Measurements from ENCODE around the gene USP36.
"Not testable (repeated sequence)": the region's sequence is repeated elsewhere in the genome, so short reads cannot be mapped to it uniquely, and the experiment has no call there.

USP36 gene

DNA sequence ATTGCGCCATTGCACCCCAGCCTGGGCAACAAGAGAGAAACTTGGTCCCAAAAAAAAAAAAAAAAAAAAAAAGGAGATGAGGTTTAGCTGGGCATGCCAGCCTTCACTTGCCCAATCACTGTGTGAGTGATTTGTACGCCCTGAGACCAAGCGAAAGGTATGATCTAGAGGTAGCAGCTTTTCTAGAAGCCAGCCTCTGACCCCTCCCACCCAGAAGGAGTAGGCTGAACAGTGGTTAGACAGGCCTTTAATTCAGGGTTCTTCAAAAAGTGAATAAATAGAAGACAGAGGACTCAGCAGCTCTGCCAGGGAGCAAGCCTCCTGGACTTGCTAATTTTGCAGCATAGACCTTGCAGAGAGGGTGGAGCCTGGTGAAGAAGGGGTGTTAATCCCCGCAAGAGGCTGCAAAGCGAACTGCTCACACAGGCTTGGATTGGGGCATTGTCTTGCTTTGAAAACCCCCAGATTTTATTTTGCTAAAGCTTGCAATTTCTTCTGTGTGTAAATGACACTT, 51.4 kb downstream of the USP36 start:
- DNase-seq = no peak

GRCh38 chr17:78788451-78788850, 52.2 kb downstream of the USP36 start:
- DNase-seq = no peak

GRCh38 chr17:78787444-78787843, 53.2 kb downstream of the USP36 start:
- no peak for DNase-seq

- no peak for DNase-seq
Measured at GRCh38 chr17:78785663-78786057, 55.0 kb downstream of the USP36 start.

DNA sequence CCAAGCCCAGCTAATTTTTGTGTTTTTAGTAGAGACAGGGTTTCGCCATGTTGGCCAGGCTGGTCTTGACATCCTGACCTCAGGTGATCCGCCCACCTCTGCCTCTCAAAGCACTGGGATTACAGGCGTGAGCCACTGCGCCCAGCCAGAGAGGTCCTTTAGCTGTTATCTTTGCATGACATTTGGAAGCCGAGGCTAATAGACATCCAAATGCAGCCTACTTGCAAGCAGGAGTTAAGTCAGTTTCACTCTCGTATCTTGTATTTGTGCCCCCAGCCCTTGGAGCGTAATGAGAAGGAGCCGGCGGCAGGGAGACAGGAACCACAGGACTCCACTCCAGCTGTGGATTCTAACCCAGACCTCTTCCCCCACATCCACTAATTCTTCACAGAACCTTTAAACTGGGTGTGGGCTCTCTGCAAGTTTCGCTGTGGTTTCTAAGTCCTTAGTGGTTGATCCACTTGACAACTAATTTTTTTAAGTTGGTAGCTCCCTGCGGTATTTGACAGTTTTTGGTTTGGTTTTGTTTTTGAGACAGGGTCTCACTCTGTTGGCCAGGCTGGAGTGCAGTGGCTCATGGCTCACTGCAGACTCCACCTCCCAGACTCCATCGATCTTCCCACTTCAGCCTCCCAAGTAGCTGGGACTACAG, 55.5 kb downstream of the USP36 start:
- DNase-seq = peak in 1 of 2 donors; percentile 38

DNA sequence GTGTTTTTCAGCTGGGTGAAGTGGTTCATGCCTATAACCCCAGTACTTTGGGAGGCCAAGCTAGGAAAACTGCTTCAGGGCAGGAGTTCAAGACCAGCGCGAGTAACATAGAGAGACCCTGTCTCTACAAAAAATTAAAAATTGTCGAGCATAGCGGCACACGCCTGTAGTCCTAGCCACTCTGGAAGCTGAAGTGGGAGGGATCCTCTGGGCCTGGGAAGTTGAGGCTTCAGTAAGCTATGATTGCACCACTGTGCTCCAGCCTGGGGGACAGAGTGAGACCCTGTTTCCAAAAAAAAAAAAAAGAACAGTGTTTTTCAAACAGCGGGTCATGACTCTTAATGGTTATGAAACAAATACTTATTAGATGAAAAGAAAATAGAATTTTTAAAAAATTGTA, 56.3 kb downstream of the USP36 start:
- DNase-seq = no peak

- no peak for DNase-seq
Measured at GRCh38 chr17:78783711-78784324, 56.8 kb downstream of the USP36 start.

DNA sequence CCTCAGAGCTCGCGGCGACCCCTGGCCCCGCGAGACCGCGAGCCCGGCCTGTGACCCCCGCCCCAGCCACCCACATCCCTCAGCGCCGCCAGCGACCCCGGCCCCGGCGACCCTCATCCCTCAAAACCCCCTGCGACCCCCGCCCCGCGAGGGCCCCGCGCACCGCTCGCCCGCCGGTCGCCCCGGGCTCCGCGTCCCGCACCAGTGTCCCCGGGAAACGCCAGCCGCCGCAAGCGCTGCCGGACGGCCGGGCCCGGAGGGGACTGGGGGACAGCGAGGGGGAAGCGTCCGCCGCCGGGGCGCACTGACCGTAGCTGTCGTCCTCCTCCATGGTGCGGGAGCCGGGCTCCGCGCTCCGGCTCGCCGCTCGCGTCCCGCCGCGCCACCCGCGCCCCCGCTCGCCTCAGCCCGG, 58.7 kb downstream of the USP36 start, which contains the start of gene CYTH1:
Gene CYTH1, minus strand, starts transcription at position 381 of the 412 bp plus-strand sequence. Its CDS starts 50 bp downstream, at position 331.
- no peak for DNase-seq

GRCh38 chr17:78781104-78781892, 59.3 kb downstream of the USP36 start:
- DNase-seq = peak; percentile 48 to 50

DNA sequence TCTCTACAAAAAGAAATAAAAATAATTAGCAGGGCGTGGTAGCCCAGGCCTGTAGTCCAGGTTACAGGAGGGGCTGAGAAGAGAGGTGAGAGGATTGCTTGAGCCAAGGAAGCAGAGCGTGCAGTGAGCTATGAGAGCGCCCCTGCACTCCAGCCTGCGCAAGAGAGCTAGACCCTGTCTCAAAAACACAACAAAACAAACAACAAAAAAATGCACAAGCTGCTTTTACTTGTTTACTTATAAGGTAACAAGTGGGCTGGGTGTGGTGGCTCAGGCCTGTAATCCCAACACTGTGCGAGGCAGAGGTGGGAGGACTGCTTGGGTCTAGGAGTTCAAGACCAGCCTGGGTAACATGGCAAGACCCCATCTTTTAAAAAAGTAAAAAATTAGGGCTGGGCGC, 60.3 kb downstream of the USP36 start:
- DNase-seq = peak in 1 of 2 donors; percentile 42

DNA sequence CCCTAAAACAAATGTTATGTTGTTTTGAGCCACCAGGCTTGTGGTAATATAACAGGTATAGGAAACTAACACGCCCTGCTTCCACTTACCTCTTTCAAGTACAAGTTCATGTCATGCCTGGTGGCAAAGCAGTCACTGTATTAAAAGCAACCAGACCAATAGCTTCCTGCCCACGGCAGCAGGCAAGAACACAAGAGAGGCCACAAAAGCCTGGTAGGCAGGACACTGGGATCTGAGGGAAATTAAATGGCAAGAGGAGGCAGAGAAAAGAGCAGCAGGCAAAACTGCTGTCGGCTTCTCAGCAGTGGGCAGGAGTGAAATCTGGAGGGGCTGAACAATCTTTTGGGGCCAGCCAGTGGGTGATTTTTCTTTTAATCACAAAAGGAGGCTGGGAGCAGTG, 60.8 kb downstream of the USP36 start:
- DNase-seq = peak; percentile 78 to 83

- not testable (repeated sequence) for DNase-seq
Measured at GRCh38 chr17:78779286-78779651, 61.3 kb downstream of the USP36 start.

DNA sequence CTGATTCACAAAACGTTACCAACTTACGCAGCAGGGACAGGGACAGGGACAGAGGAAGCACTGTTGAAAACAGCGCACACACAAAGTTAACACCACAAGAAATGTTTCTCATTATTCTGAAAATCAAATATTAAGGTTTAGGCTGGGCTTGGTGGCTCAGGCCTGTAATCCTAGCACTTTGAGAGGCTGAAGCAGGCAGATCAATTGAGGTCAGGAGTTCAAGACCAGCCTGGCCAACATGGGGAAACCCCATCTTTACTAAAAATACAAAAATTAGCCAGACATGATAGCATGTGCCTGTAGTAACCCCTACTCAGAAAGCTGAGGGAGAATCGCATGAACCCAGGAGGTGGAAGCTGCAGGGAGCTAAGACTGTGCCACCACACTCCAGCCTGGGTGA, 62.7 kb downstream of the USP36 start:
- peak; percentile 49 to 60 for DNase-seq

DNA sequence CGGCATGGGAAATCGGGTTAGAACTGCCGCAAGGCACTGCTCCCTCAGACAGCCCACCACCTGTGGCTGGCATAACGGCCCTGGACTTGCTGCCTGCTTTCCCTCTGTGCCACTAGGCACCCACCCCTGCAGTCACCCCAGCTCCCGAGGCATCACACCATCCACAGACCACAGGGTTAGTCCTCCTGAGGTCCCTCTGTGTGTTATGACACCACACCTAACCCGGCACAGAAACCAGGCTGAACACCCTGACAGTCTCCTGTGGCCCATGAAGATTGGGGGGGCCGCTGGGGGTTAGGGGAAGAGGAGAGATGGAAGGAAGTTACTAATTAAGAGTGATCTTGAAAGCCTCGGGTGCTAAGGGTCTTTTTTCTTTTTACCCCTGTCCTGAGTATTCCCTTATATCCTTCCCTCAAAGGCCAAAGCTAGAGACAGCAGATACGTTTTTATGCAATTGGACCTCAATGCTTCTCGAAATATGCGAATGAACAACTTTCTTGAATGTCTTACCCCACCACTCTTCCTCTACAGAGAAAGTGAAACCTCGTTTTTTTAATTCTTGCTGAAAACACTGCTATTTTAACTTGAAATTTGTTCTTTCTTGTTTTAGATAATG, 65.5 kb downstream of the USP36 start:
- DNase-seq = peak; percentile 67 to 71

GRCh38 chr17:78774453-78774852, 66.2 kb downstream of the USP36 start:
- DNase-seq = peak in 1 of 2 donors; percentile 30

DNA sequence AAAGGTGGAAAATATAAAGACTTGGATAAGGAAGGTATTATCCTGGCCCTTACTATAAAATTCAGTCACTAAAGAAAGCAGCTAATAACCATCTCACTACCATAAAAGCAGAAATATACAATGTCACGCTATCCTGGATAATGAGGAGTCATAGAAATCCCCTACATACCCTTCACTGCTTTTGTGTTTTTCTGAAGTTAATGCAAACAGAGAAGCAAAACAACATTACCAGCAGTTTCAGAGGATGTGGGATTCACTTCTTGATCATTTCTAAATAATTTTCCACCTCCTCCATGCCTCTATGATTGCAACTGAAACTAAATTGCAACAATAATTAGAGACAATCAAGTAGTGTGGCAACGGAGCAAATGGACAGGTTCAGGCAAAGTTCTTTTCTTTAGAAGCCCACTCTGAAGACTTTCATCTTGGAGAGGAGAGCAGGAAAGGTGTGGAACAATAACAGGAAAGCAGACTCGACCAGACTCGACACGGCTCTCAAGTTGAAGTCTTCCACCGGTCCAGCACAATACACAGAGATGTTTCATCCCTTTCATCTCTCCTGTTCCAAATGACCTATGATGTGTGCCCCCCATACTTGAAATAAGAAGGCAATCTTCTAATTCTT, 68.7 kb downstream of the USP36 start:
- DNase-seq = peak in 1 of 2 donors; percentile 41

- DNase-seq = no peak
Measured at GRCh38 chr17:78769196-78769773, 71.3 kb downstream of the USP36 start.

DNA sequence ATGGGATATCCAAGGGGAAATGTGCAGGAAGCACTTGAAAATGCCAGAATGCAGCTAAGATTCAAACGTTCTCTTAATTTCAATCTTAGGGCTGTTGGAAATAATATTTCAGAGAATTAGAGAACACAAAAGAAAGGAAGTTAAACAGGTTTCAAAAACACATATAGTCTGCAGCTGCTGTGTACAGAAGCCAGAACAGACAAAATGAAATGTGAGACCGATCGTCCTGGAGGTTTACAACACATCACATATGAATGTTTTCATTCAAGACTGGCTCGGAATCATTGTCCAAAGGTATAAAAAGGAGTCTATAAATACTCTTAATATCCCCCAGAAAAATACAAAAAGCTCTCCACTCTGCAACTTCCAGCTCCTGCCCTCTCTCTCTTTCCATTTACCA, 72.8 kb downstream of the USP36 start:
- no peak for DNase-seq

- no peak for DNase-seq
Measured at GRCh38 chr17:78766743-78767294, 73.8 kb downstream of the USP36 start.

GRCh38 chr17:78766225-78766624, 74.4 kb downstream of the USP36 start:
- DNase-seq = no peak

DNA sequence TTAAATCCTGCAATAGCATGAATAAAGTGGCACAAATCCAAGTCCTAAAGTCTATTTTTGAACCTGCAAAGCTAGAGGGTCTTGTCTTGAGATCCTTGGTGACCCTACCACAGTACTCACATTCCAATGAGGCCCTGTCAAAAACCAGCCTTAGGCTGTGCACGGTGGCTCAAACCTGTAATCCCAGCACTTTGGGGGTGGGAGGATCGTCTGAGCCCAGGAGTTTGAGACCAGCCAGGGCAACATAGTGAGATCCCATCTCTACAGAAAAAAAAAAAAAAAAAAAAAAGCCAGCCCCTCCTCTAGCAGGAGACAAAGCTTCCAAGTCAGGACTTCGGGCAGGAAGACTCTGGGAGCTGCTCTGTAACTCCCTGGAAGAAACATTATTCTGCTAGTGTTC, 74.8 kb downstream of the USP36 start:
- DNase-seq = no peak

GRCh38 chr17:78764871-78765270, 75.7 kb downstream of the USP36 start:
- no peak for DNase-seq
